GM19324 (cell line): ENCODE results near the gene PDCD2L.
"Not testable (repeated sequence)": the region's sequence is repeated elsewhere in the genome, so short reads cannot be mapped to it uniquely, and the experiment has no call there.

Source experiments
- ATAC-seq: cut with Tn5 transposase; IDR thresholded peaks from one replicate; pipeline ENCODE4 v1.9.1; 2021; ENCODE audit warnings: mild to moderate bottlenecking, moderate library complexity; ENCODE audit not compliant: unreplicated experiment, low FRiP score

PDCD2L gene

GRCh38 chr19:34409189-34410164 lies 5.3 kb downstream of the PDCD2L start:
- peak; percentile 44 for ATAC-seq

- no peak for ATAC-seq
Observed at GRCh38 chr19:34411216-34411615, 7.0 kb downstream of the PDCD2L start.

- no peak for ATAC-seq
Observed at GRCh38 chr19:34416021-34416545, 11.9 kb downstream of the PDCD2L start.

- no peak for ATAC-seq
Observed at GRCh38 chr19:34418300-34418699, 14.1 kb downstream of the PDCD2L start.

- no peak for ATAC-seq
Observed at GRCh38 chr19:34426096-34426661, 22.0 kb downstream of the PDCD2L start.

- ATAC-seq: peak; percentile 53
Observed at GRCh38 chr19:34428549-34429285, 24.5 kb downstream of the PDCD2L start.

GRCh38 chr19:34429553-34429952 lies 25.4 kb downstream of the PDCD2L start:
- ATAC-seq: no peak

- ATAC-seq: no peak
Observed at GRCh38 chr19:34430738-34431625, 26.8 kb downstream of the PDCD2L start.

GRCh38 chr19:34431681-34432402 lies 27.6 kb downstream of the PDCD2L start:
- no peak for ATAC-seq

GRCh38 chr19:34432797-34433196 lies 28.6 kb downstream of the PDCD2L start:
- ATAC-seq: no peak

GRCh38 chr19:34436716-34437115 lies 32.5 kb downstream of the PDCD2L start:
- ATAC-seq: no peak

GRCh38 chr19:34448191-34448590 lies 44.0 kb downstream of the PDCD2L start:
- no peak for ATAC-seq

- no peak for ATAC-seq
Observed at GRCh38 chr19:34452723-34453122, 48.5 kb downstream of the PDCD2L start.

GRCh38 chr19:34454091-34454490 lies 49.9 kb downstream of the PDCD2L start:
- no peak for ATAC-seq

GRCh38 chr19:34454685-34455084 lies 50.5 kb downstream of the PDCD2L start:
- ATAC-seq: no peak

GRCh38 chr19:34455783-34456480 lies 51.7 kb downstream of the PDCD2L start:
- not testable (repeated sequence) for ATAC-seq

- no peak for ATAC-seq
Observed at GRCh38 chr19:34457446-34457845, 53.2 kb downstream of the PDCD2L start.

GRCh38 chr19:34458677-34459076 lies 54.5 kb downstream of the PDCD2L start:
- ATAC-seq: no peak

GRCh38 chr19:34459614-34460013 lies 55.4 kb downstream of the PDCD2L start:
- ATAC-seq: no peak
